ENCODE results near the gene SCRN1. TPM values are rescaled to one million over a fixed set of nuclear protein-coding genes. Genes with fewer than 3 reads are reported as not detected.

Gene SCRN1
- total RNA-seq, 1 experiment from 2014 or later = 88.6 TPM

DNA sequence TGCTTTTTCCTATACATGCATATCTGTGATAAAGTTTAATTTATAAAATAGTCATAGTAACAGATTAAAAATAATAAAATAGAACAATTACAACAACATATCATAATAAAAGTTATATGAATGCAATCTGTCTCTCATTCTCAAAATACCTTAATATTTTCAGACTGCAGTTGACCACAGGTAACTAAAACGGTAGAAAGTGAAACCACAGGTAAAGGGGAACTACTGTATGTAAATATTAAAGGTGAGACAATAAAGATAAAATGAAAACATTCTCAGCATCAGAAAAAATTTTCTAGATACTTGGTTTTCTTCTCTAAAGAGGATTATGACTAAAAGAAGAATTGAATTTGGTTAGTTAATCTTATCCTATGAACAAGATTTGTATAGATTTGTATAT lies 30.9 kb upstream of the SCRN1 start:
- Histone ChIP-seq H3K9ac (ENCODE audit: low read length) (no peak overlapping the region), H3K27me3 (ENCODE audit: low read length) (no peaks in the 10 kb centered on the region), H3K9me2 (replicated peaks; ENCODE audit: insufficient read depth, low read length) (no peaks in the 10 kb centered on the region), H4K20me1 (ENCODE audit: insufficient read depth, low read depth, low read length) (no peaks in the 10 kb centered on the region), H2AFZ (ENCODE audit: low read length) (no peak overlapping the region), H3K4me1 (ENCODE audit: low read length) (peaks cover 58% of the 10 kb centered on the region), H3K4me2 (ENCODE audit: low read depth, low read length, poor library complexity, severe bottlenecking) (peak overlapping the region; percentile 57), H3K9me3 (ENCODE audit: low read length) (no peaks in the 10 kb centered on the region), H3K4me3 (ENCODE audit: low read length) (no peak overlapping the region), H3K79me2 (ENCODE audit: low read length) (peaks cover 62% of the 10 kb centered on the region), H3K36me3 (ENCODE audit: insufficient read depth, low read length) (peaks cover 40% of the 10 kb centered on the region), H3K27ac (ENCODE audit: low read length) (peak overlapping the region; percentile 51)
- DNase-seq = no peak

DNA sequence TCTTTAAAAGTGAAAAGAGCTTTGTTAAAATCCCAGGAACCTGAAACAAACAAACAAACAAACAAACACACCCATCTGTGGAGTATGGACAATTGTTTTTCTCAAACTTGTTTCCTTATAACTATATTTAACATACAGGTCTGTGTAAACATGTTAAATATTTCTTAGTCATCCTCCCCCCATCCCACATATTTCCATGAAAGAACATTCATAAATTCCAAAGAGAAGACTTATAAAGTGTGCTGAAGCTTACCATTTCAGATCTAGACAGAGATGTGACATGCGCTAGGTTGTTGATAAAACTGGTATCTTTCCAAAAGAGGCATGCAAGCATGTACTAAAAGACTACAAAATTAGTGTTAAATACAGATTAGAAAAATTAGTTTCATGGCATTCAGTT lies 30.4 kb upstream of the SCRN1 start:
- no peak overlapping the region for H3K9ac ChIP-seq (ENCODE audit: low read length)
- no peaks in the 10 kb centered on the region for H3K27me3 ChIP-seq (ENCODE audit: low read length)
- H3K4me2 ChIP-seq (ENCODE audit: low read depth, low read length, poor library complexity, severe bottlenecking) = no peak overlapping the region
- H3K4me3 ChIP-seq (ENCODE audit: low read length) = no peak overlapping the region
- DNase-seq = no peak
- peaks cover 56% of the 10 kb centered on the region for H3K79me2 ChIP-seq (ENCODE audit: low read length)
- H3K27ac ChIP-seq (ENCODE audit: low read length) = peak overlapping the region; percentile 51; the same call in 1 of the 2 replicates
- no peaks in the 10 kb centered on the region for H3K9me3 ChIP-seq (ENCODE audit: low read length)
- peaks cover 40% of the 10 kb centered on the region for H3K36me3 ChIP-seq (ENCODE audit: insufficient read depth, low read length)
- no peaks in the 10 kb centered on the region for H3K9me2 ChIP-seq (replicated peaks; ENCODE audit: insufficient read depth, low read length)
- H4K20me1 ChIP-seq (ENCODE audit: insufficient read depth, low read depth, low read length) = no peaks in the 10 kb centered on the region
- peaks cover 52% of the 10 kb centered on the region for H3K4me1 ChIP-seq (ENCODE audit: low read length)
- no peak overlapping the region for H2AFZ ChIP-seq (ENCODE audit: low read length)

- peaks cover 51% of the 10 kb centered on the region for H3K79me2 ChIP-seq (ENCODE audit: low read length)
- no peaks in the 10 kb centered on the region for H3K9me3 ChIP-seq (ENCODE audit: low read length)
- no peak for DNase-seq
- no peaks in the 10 kb centered on the region for H3K27me3 ChIP-seq (ENCODE audit: low read length)
- peaks cover 46% of the 10 kb centered on the region for H3K4me1 ChIP-seq (ENCODE audit: low read length)
- H4K20me1 ChIP-seq (ENCODE audit: insufficient read depth, low read depth, low read length) = no peaks in the 10 kb centered on the region
- H3K9ac ChIP-seq (ENCODE audit: low read length) = no peak overlapping the region
- 0 out of 2 replicates have a peak overlapping the region, but pooled peaks have one; percentile 51 for H3K27ac ChIP-seq (ENCODE audit: low read length)
- H2AFZ ChIP-seq (ENCODE audit: low read length) = no peak overlapping the region
- H3K4me2 ChIP-seq (ENCODE audit: low read depth, low read length, poor library complexity, severe bottlenecking) = no peak overlapping the region
- no peaks in the 10 kb centered on the region for H3K9me2 ChIP-seq (replicated peaks; ENCODE audit: insufficient read depth, low read length)
- peaks cover 44% of the 10 kb centered on the region for H3K36me3 ChIP-seq (ENCODE audit: insufficient read depth, low read length)
- H3K4me3 ChIP-seq (ENCODE audit: low read length) = no peak overlapping the region
Measured at GRCh38 chr7:30019387-30019786, 29.8 kb upstream of the SCRN1 start.

GRCh38 chr7:30018451-30018850 lies 28.9 kb upstream of the SCRN1 start:
- peaks cover 46% of the 10 kb centered on the region for H3K36me3 ChIP-seq (ENCODE audit: insufficient read depth, low read length)
- H3K9ac ChIP-seq (ENCODE audit: low read length) = no peak overlapping the region
- H3K9me2 ChIP-seq (replicated peaks; ENCODE audit: insufficient read depth, low read length) = no peaks in the 10 kb centered on the region
- H3K27ac ChIP-seq (ENCODE audit: low read length) = no peak overlapping the region
- no peak for DNase-seq
- H3K9me3 ChIP-seq (ENCODE audit: low read length) = no peaks in the 10 kb centered on the region
- no peaks in the 10 kb centered on the region for H4K20me1 ChIP-seq (ENCODE audit: insufficient read depth, low read depth, low read length)
- H3K27me3 ChIP-seq (ENCODE audit: low read length) = no peaks in the 10 kb centered on the region
- H3K79me2 ChIP-seq (ENCODE audit: low read length) = peaks cover 41% of the 10 kb centered on the region
- H3K4me1 ChIP-seq (ENCODE audit: low read length) = peaks cover 37% of the 10 kb centered on the region
- H3K4me2 ChIP-seq (ENCODE audit: low read depth, low read length, poor library complexity, severe bottlenecking) = no peak overlapping the region
- H2AFZ ChIP-seq (ENCODE audit: low read length) = no peak overlapping the region
- no peak overlapping the region for H3K4me3 ChIP-seq (ENCODE audit: low read length)

DNA sequence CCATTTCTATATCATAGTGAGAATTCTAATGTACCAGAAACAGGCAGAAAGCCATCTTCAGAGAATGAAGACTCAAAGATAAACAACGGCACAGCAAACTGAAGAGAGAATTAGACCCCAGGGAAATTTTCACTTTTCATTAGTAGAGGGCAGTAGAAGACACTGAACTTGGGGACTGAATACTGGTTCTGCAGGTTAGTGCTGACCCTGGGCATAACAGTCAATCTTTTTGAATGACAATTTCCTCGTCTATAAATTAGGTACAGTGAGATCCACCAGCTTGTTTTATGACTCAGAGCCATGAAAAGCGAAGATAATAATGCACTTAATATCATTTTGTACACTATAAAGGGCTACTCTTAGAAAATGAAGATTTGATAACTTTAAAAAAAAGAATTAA lies 23.2 kb upstream of the SCRN1 start:
- Histone ChIP-seq H3K27ac (ENCODE audit: low read length) (no peak overlapping the region), H3K79me2 (ENCODE audit: low read length) (peaks cover 3% of the 10 kb centered on the region; the same call in 1 of the 2 replicates), H4K20me1 (ENCODE audit: insufficient read depth, low read depth, low read length) (no peaks in the 10 kb centered on the region), H3K36me3 (ENCODE audit: insufficient read depth, low read length) (peaks cover 33% of the 10 kb centered on the region), H3K9me2 (replicated peaks; ENCODE audit: insufficient read depth, low read length) (no peaks in the 10 kb centered on the region), H3K9ac (ENCODE audit: low read length) (no peak overlapping the region), H2AFZ (ENCODE audit: low read length) (no peak overlapping the region), H3K27me3 (ENCODE audit: low read length) (no peaks in the 10 kb centered on the region), H3K9me3 (ENCODE audit: low read length) (no peaks in the 10 kb centered on the region), H3K4me3 (ENCODE audit: low read length) (no peak overlapping the region), H3K4me2 (ENCODE audit: low read depth, low read length, poor library complexity, severe bottlenecking) (no peak overlapping the region), H3K4me1 (ENCODE audit: low read length) (no peaks in the 10 kb centered on the region)
- no peak for DNase-seq

DNA sequence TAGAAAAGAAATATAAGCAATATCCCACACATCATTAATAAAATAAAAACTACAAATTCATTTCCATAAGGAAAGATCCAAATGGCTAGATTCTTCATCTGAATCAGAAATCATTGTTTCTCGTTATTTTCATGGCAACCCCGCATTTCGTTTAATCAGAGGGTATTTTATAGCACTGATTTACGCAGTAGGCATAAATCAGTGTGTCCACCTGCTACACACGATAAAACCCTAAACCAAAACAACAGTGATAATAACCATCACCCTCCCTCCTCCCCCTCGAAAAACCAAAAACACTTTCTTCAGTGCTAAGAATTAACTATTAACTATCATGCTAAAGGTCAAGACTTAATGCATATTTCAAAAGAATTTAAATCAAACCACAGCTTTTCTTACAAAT lies 20.4 kb upstream of the SCRN1 start:
- Histone ChIP-seq H3K9me3 (ENCODE audit: low read length) (no peaks in the 10 kb centered on the region), H3K79me2 (ENCODE audit: low read length) (no peaks in the 10 kb centered on the region; the same call in 1 of the 2 replicates), H3K4me3 (ENCODE audit: low read length) (no peak overlapping the region), H2AFZ (ENCODE audit: low read length) (no peak overlapping the region), H3K36me3 (ENCODE audit: insufficient read depth, low read length) (peaks cover 25% of the 10 kb centered on the region), H3K9ac (ENCODE audit: low read length) (no peak overlapping the region), H3K27me3 (ENCODE audit: low read length) (no peaks in the 10 kb centered on the region), H4K20me1 (ENCODE audit: insufficient read depth, low read depth, low read length) (no peaks in the 10 kb centered on the region), H3K4me2 (ENCODE audit: low read depth, low read length, poor library complexity, severe bottlenecking) (no peak overlapping the region), H3K4me1 (ENCODE audit: low read length) (peaks cover 5% of the 10 kb centered on the region; the same call in 1 of the 2 replicates), H3K27ac (ENCODE audit: low read length) (no peak overlapping the region), H3K9me2 (replicated peaks; ENCODE audit: insufficient read depth, low read length) (no peaks in the 10 kb centered on the region)
- no peak for DNase-seq

- Histone ChIP-seq H3K9me2 (replicated peaks; ENCODE audit: insufficient read depth, low read length) (no peaks in the 10 kb centered on the region), H4K20me1 (ENCODE audit: insufficient read depth, low read depth, low read length) (no peaks in the 10 kb centered on the region), H3K4me1 (ENCODE audit: low read length) (peaks cover 10% of the 10 kb centered on the region), H3K27me3 (ENCODE audit: low read length) (no peaks in the 10 kb centered on the region), H3K27ac (ENCODE audit: low read length) (no peak overlapping the region), H3K36me3 (ENCODE audit: insufficient read depth, low read length) (peaks cover 6% of the 10 kb centered on the region; the same call in 1 of the 2 replicates), H3K79me2 (ENCODE audit: low read length) (0 out of 2 replicates have a peak, but pooled peaks cover 3% of the 10 kb centered on the region), H3K9ac (ENCODE audit: low read length) (no peak overlapping the region), H3K4me3 (ENCODE audit: low read length) (no peak overlapping the region), H3K9me3 (ENCODE audit: low read length) (no peaks in the 10 kb centered on the region), H2AFZ (ENCODE audit: low read length) (no peak overlapping the region), H3K4me2 (ENCODE audit: low read depth, low read length, poor library complexity, severe bottlenecking) (no peak overlapping the region)
- DNase-seq = no peak
Measured at GRCh38 chr7:30005464-30005863, 15.9 kb upstream of the SCRN1 start.

- Histone ChIP-seq H3K4me1 (ENCODE audit: low read length) (peaks cover 28% of the 10 kb centered on the region), H3K9me3 (ENCODE audit: low read length) (no peaks in the 10 kb centered on the region), H2AFZ (ENCODE audit: low read length) (no peak overlapping the region), H3K4me2 (ENCODE audit: low read depth, low read length, poor library complexity, severe bottlenecking) (no peak overlapping the region), H4K20me1 (ENCODE audit: insufficient read depth, low read depth, low read length) (no peaks in the 10 kb centered on the region), H3K27me3 (ENCODE audit: low read length) (no peaks in the 10 kb centered on the region), H3K27ac (ENCODE audit: low read length) (no peak overlapping the region), H3K36me3 (ENCODE audit: insufficient read depth, low read length) (no peaks in the 10 kb centered on the region), H3K4me3 (ENCODE audit: low read length) (no peak overlapping the region), H3K79me2 (ENCODE audit: low read length) (peaks cover 13% of the 10 kb centered on the region), H3K9ac (ENCODE audit: low read length) (no peak overlapping the region), H3K9me2 (replicated peaks; ENCODE audit: insufficient read depth, low read length) (no peaks in the 10 kb centered on the region)
- no peak for DNase-seq
Measured at GRCh38 chr7:30003098-30003497, 13.5 kb upstream of the SCRN1 start.
